HL-60/S4 treated with phorbol 12-myristate 13-acetate at 8.2 ng/mL for 4 days and 3 days (cell line): ENCODE data around the gene DCXR.

Experiments
- in situ Hi-C: fragments of 300-500 bp; cut with MboI; formaldehyde crosslinking; loops from 2 replicates; pipeline ENCODE4 v1.15.0; 2022; ENCODE audit warnings: low sequenced_read_pairs

DCXR gene

DNA sequence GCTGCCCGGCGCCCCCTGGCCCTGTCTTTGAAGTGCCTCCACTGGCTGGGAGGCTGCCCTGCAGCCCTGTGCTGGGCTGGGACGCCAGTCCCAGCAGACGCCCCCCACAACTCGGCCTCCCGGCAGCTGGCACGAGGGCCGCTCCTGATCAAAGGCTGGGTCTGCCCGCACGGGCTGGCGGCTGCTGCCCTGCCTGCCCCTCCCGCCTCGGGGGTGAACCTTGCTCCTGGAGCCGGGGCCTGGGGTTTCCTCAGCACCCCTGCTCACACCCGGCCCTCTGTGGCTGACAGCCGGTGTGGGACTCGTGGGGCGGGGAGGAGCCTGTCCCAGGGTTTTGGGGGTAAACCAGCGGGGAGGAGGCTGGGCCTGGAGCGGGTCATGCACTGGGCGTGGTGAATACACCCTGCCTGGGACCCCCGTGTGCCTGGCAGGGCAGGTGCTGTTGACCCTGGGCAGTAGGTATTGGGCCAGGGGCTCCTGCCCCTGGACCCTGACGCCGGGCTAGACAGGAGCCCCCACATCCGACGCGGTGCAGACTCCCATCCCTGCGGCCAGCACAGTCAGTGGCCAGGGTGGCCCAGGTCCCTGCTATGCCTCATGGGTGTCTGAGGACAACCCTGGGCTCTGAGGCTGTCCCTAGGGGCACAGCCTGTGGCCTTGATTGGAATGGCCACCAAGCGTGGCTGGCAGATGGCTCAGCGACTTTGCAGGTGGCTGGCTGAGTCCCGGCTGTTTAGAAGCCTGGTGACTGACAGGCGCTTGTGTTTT is 36.5 kb downstream of the DCXR start:
- in situ Hi-C loops = no loop called here

DNA sequence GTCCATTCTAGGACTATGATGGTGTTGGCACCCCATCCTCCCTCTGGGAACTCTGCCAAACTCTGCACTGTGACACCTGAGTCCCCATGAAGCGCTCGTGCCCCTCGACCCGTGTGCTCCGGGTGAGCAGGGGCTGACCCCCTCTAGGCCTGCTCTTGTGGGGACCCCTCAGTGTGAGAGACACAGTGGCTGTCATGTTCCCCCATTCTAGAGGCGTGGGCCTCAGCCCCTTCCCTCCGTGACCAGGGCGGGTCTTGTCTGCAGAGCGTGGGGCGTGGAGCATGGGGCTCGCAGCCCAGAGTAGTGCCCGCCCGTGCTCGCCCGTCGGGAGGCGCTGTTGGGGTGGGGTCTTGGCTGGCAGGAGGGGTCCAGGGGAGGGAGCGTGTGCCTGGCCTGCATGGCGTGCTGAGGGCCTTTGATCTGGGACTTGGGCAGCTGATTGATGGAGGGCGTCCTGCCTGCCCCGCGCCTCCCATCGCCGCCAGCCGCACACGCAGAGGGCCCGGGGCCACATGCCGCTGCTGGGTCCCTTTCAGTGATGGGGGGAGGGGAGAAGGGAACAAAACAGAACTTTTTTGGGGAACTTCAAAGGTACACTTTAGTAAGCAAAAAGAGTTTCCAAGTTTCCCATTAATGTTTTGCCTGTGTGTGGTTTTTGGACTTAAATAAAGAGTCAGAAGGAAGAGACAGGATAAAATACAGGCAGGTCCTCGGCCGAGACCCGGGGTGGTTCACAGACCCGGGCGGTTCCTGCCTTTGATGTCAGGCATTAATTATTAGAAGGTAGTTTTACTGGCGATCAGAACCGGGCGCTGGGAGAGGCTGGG is 37.3 kb downstream of the DCXR start:
- in situ Hi-C loops = no loop called here

DNA sequence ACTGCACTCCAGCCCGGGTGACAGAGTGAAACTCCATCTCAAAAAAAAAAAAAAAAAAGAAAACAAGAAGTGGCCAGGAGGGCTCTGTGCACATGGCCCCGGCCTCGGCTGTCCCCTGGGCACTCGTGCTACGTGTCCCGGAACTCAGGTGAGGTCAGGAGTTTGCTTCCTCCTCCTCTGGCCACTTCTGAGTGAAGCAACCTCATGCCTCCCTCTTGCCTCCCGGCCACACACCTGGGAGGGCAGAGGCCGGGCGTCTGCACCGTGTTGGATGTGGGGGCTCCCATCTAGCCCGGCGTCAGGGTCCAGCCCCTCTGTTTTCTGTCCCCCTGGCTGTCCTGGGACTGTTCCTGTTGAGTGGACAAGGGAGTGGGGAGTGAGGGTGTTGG is 37.9 kb downstream of the DCXR start:
- in situ Hi-C loops = no loop called here

GRCh38 chr17:81998691-81999438 is 38.6 kb downstream of the DCXR start:
- in situ Hi-C loops = no loop called here

- in situ Hi-C loops = no loop called here
These were observed 39.3 kb downstream of the DCXR start for GRCh38 chr17:81998212-81998611.

DNA sequence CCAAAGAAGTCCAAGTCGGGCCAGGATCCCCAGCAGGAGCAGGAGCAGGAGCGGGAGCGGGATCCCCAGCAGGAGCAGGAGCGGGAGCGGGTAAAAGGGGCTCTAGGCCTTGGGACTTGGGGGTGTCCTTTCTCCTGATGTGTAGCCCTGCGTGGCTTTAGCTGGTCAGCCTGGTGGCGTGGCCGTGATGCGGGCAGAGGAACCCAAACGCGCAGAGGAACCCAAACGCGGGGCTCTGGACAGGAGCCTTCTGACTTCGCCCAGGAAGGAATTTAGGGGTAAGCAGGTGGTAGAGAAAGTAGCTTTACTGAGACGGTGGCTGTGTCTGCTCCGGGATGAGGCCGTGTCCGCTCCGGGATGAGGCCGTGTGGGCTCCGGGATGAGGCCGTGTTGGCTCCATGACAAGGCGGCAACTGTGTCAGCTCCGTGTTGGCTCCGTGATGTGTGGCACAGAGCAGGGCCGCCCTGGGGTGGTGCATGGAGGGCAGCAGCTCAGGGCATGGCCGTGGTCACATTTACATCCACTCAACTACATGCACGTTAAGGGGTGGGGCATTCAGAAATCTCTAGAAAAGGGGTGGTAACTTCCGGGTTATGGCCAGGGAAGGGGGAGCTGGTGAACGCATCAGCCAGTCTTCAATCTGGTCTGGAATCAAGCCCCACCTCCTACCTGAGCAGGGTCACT is 40.6 kb downstream of the DCXR start:
- in situ Hi-C loops = no loop called here

DNA sequence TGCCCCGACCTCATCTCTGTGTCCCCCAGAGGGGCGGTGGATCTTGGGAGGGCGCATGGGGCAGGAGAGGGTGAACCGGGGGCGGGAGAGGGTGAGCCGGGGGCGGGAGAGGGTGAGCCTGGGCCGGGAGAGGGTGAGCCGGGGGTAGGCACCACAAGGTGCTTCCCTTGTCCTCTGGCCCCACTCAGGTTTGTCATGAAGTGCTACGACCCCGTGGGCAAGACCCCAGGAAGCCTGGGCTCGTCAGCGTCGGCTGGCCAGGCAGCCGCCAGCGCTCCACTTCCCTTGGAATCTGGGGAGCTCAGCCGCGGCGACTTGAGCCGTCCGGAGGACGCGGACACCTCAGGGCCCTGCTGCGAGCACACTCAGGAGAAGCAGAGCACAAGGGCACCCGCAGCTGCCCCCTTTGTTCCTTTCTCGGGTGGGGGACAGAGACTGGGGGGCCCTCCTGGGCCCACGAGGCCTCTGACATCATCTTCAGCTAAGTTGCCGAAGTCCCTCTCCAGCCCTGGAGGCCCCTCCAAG is 41.2 kb downstream of the DCXR start:
- in situ Hi-C loops = no loop called here

DNA sequence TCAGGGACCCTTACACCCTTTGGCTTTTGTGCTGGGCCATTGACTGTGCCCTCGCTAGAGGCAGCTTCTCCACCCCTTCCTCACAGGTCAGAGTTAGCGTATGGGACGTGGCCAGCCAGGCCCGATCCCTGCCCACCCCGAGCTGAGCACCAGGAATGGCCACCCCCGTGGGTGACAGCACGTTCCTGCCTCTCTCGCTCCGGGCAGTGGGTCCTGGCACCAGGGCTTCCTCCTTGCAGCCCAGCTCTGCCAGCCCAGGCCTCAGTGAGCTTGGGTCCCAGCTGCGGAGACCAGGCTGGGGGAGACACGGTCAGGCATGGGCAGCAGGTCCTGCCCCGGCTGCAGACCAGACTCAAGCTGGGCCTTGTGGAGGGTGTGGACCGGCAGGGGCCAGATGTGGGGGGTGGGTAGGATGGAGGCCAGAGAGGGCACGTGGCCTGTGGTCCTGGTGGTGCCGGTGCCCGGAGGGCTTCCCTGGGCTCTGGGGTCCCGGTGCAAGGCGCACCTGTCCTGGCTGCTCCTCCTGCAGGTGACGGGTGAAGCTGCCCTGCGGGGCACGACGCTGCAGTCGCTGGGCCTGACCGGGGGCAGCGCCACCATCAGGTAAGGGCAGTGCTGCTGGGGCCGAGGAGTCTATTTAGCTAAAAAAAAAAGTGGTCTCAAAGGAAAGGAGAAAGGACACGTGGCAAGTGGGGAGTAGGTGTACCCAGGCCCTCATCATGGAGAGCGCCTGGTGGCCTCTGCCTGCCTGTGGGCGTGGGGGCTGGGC is 41.9 kb downstream of the DCXR start:
- in situ Hi-C loops = no loop called here

DNA sequence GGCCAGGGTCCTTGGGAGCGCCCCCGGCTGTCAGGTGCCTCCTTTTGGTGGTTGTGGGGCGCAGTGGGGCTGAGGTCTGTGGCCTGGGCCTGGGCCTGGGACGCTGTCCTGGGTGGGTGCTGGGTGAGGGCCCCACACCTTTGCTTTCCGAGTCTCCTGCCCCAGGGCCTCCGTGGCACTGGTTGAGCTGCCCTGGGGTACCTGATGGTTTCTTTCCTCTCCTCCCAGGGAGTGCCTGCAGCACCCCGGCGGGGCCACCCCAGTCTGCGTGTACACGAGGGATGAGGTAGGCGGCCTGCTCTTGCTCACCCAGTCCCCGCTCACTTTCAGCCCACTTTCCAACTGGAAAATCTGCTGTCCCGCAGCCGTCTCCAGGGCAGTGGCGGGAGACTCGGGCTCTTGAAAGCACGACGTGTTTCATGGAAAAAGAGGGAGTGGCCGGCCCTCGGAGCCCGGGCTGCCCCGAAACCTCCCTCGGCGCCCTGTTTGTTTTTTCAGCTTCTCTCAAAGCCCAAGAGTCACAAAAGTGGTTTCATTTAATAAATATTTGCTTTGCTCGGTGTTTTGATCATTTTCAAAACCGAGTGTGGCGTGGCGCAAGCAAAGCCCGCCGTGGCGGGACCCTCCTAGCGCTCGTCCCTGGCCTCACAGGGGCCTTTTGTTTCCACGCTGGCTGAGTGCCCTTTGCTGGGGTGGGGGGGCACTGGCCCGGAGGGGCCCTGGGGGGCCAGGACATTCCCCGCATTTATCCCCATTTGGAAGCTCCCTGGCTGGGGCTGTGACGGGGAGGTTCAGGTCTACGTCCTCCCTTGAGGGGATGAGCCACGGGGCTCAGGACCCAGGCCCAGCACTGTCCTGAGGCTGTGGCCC is 42.7 kb downstream of the DCXR start:
- in situ Hi-C loops = no loop called here

GRCh38 chr17:81993729-81994592 is 43.5 kb downstream of the DCXR start:
- in situ Hi-C loops = no loop called here

GRCh38 chr17:81992306-81993102 is 45.0 kb downstream of the DCXR start:
- in situ Hi-C loops = no loop called here

GRCh38 chr17:81991684-81992305 is 45.7 kb downstream of the DCXR start:
- in situ Hi-C loops = no loop called here

- in situ Hi-C loops = no loop called here
These were observed 46.4 kb downstream of the DCXR start for GRCh38 chr17:81990836-81991683.

- in situ Hi-C loops = no loop called here
These were observed 50.2 kb downstream of the DCXR start for GRCh38 chr17:81987161-81987770.

- in situ Hi-C loops = no loop called here
These were observed 50.9 kb downstream of the DCXR start for GRCh38 chr17:81986606-81987005.
